Measurements from ENCODE around the gene LALBA.
A peak's percentile ranks its signal among the peaks of the same experiment; 100 is the strongest.
"Not testable (repeated sequence)": the region's sequence is repeated elsewhere in the genome, so short reads cannot be mapped to it uniquely, and the experiment has no call there.

LALBA gene

DNA sequence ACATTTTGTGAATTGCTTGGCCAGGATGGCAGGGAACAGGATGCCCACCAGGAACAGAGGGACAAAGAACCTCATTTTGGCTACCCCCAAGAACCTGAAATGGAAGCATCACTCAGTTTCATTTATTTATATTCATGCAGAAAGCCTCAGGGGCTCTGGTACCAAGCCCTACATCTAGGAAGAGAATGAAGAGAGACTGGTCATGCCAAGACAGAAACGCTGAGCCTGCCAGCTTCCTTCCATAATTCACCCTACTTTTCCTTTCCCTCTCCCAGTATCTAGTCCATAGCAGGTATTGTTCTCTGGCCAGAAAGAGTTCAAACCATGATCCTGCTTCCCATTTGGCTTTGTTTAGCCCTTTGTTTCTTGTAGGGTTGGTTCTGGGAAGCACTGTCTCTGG, at the start of gene LALBA:
LALBA (minus strand) TSS at position 101 of the 400 bp plus-strand sequence; CDS start at position 75, 26 bp downstream.
- DNase-seq, result no peak

DNA sequence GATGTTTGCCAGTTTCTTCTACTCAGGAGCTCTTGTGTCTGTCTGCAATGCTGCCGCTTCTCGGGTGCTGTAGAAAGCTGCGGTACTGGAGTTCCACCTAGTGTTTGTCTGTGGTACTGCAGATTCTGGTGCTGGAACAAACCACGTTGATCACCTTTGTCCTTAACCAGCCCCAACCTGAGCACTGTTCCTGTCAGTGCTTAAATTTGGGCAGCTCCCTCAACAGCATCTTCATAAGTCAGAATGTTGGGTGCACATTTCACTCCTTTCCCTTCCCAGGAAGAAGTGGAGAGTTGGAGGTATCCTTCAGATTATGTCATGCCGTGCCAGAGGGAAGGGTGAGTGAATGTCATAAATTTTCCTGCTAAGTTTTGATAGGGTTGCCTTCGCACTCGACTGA, 48.7 kb upstream of the LALBA start:
- peak; percentile 78 for DNase-seq

DNA sequence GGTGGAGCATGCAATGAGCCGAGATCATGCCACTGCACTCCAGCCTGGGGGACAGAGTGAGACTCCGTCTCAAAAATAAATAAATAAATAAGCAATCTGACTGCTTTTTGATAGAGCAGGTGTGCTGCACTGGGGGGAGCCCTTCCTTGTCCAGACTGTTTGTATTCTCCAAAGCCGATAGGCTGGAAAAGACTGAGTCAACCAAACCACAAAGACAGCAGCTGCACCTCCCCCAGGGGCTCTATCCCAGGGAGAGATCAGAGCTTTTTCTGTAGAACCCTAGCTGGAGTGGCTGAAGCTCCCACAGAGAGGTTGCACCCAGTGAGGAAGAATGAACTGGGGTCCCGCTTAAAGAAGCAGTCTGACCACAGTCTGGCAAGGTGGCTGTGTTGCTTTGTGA, 45.8 kb upstream of the LALBA start:
- no peak for DNase-seq

DNA sequence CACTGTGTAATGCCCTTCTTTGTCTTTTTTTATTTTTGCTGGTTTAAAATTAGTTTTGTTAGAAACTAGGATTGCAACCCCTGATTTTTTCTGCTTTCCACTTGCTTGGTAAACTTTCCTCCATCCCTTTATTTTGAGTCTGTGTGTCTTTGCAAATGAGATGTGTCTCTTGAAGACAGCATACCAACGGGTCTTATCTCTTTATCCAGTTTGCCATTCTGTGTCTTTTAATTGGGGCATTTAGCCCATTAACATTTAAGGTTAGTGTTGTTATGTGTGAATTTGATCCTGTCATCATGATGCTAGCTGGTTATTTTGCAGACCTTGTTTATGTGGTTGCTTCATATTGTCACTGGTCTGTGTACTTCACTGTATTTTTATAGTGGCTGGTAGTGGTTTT, 43.5 kb upstream of the LALBA start:
- DNase-seq, result no peak

DNA sequence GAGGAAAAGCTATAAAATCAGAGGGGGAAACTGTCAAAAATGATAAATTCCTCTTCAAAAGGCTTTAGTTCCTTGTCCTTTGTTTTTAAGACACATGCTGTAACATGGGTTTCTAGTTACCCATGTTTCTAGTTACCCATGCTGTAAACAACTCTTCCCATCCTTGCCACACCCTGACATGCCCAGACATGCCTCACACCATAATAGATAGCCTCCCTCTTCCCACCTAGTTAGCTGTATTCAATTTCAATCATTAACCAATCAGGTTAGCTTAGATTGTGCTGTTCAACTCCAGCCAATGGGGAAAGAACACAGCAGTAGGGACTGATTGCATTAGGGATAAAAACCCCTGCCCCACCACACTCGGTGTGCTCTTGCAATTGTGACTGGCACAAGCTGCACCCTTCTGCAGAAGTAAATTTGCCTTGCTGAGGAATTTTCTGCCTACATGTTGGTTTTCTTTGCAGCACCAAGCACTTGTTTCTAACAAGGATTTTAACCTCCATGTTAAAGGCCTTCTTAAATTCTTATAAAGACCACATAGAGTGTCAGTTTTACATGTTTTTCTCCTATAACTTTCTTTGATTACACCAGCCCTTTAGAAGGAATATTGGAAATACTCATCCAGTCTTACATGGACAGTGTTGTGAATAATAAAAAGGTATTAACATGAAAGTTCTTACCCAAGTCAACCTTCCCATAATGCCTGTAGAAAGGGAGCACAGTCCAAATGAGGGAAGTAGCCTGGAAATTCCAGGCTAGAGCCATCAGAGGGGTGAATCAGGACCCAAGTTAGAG, 32.5 kb upstream of the LALBA start:
- no peak for DNase-seq

DNA sequence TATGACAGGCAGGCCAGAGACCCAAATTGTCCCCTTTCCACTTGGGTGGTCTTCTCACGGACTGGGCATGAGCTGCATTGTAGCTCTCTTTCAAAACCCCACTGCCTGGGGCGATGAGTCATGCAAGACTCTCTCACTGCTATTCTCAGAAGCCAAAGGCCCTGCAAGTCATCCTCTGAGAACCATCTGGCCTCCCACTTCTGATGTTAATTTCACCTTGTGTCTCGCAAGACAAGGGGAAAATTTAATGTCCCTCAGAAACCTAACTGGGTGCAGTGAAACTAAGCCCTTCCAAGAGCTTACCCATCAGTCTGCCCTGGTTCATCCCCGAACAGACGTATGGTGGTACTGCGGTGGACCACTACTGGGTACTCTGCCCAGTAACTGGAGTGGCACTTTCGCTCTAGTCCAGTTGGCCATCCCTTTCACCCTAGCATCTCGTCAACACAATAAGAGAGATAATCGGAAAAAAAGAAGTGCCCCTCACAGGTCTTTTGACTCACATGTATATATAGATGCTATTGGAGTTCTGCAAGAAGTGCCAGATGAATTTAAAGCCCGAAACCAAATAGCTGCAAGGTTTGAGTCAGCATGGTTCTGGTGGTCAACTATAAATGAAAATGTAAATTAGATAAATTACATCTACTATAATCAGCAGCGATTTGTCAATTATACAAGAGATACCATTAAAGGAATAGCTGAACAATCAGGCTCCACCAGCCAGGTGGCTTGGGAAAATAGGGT, 31.3 kb upstream of the LALBA start:
- DNase-seq, result no peak

DNA sequence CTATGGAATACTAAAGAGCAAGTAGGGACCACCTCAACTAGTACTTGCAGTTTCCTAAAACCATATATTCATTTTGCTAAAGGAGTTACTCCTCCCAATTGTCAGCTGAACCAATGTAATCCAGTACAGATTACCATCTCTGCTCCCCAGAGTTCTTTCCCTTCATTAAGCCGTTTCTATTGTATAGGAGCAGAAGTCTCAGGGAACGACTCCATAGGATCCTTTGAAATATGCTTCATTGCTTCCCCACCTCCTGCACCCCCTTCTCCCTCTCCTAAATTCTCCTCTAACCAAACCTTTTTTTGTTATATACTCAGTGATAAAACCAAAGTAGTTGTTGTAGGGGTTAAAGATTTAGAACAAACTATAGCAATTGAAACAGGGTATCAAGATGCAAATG, 30.7 kb upstream of the LALBA start:
- no peak for DNase-seq

DNA sequence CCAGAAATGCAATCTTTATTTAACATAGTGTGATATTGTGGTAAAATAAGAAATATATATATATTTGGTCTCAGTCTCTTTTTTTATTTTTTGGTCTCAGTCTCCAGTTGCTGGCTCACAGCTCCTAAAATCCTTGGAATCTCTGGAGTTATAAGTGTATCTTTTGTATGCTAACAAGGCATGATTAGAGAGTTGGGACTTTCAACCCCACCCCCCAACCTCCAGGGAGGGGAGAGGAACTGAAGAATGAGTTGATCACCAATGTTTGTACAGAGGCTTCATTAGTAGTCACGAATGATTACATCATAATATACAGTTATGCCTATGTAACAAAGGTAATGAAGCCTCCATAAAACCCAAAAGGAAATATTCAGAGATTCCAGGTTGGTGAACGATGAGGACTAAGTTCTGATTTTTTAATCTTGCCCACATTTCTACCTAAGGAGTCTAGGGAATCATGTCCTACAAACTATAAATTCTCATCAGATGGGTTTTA, 22.8 kb upstream of the LALBA start:
- no peak for DNase-seq

DNA sequence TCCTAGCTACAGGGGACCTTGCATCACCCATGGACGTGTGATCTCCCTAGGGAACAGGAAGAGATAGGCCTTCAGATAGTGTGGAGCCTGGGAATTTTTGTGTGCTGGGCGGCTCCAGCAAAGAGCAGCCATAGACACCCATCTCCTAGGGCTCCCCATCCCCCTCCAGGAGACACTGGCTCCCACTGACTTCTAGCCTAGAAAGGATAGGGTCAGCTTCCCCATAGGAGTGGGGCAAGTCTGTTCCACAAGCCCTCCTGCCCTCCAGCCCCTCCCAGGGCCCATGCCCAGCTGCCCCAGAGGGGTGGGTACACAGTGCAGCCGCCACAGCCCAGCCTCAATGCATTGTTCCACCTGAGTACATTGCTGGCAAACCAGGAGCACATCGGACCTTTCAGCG, 16.5 kb upstream of the LALBA start:
- DNase-seq, result no peak

DNA sequence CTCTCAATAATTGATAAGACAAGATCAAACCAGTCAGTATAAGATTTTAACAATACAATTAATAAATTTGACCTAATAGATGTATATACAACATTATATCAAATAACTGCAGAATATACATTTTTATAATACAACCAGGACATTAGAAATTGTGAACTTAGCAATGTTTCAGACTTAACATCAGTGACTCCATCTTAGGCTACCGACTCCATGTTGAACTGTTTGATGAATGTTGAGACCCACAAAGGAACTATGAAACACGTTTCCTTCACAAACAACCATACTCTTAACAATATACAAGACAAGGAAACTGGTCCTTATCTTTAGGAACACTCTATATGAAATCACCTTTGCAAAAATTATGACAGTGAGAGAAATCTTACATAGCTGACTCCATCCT, 13.9 kb upstream of the LALBA start:
- DNase-seq, result no peak

DNA sequence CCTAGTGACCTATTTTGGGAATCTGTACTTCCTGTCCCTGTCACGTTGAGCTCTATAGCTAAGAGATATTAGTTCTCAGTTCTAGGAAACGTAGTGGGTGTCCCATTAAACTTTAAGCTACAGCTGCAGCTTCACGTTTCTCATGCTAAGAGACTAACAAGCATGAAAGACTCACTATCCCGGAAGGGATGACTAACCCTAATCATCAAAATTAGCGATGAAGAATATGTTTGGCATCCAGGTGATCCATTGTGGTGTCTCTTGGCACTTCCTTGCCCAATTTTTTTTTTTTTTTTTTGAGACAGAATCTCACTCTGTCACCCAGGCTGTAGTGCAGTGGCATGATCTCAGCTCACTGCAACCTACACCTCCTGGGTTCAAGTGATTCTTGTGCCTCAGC, 11.0 kb upstream of the LALBA start:
- no peak for DNase-seq

DNA sequence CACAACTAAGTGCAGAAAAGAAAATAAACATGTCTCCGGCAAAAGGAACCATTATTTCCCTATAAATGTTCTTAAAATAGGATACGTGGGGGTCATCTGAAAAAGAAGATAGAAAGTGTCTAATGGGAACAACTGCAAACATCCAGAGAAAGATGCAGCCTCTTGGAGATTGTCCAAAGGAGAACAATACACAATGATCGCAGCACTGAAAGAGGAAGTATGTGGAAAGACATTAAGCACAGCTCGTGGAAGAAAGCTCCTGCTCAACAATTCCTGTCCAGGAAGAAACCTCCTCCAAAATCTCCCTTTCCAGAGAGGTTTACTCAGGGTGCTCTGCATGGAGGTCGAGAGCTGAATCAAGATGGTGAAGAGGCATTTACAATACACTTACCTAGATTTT, 2.5 kb upstream of the LALBA start:
- no peak for DNase-seq

DNA sequence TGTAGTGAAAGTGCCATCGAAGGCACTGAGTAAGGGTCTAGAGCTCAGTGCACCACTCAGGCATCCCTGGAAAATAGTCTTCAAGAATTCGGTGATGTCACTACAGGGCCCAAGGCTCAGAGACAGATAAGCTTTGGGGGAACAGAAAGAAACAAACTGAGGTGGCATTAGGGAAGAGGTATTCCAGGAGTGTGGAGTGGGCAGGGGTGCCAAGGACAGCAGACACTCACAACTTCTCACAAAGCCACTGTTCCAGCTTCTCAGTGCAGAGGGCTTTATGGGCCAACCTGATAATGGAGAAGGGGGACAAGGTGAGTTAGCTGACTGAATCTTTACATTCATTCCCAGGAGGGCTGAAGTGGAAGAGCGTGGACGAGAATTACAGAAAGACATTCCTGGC, 2.1 kb downstream of the LALBA start:
- DNase-seq, result no peak

DNA sequence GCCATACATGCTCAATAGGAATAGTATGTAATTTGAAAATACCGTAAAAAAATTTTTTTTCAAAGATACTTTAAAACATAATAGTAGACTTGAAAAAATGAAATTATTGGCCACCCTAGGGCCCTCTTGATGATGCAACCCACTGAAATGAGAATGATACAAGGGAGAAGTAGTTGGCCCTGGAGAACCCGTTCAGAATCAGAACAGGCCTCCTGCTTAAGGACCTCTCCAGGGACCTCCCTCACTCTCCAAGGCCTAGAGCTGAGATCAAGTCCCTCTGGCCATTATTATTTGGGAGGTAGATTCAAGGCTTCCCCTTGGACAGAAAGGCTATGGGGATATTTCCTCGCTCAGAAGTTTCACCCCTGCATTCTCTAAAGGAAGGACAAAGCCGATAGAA, 11.9 kb downstream of the LALBA start:
- DNase-seq, result no peak

DNA sequence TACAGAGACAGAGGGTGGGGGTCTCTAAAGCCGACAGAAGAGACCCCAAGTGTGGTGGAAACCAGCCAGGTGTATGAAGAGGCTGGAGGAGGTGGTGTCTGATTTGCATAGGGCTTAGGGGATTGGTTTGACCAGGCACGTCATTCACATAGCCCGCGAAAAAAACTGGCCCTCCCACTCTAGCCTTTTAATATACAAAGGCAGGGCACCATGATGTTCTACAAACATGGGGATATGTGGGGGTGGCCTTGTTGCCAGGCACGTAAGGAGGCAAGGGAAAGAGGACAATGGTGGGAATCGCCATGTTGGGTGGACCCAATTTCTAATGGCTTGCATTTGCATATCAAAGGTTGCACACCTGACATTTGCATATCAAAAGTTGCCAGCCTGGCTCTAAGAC, 13.2 kb downstream of the LALBA start:
- DNase-seq, result no peak

DNA sequence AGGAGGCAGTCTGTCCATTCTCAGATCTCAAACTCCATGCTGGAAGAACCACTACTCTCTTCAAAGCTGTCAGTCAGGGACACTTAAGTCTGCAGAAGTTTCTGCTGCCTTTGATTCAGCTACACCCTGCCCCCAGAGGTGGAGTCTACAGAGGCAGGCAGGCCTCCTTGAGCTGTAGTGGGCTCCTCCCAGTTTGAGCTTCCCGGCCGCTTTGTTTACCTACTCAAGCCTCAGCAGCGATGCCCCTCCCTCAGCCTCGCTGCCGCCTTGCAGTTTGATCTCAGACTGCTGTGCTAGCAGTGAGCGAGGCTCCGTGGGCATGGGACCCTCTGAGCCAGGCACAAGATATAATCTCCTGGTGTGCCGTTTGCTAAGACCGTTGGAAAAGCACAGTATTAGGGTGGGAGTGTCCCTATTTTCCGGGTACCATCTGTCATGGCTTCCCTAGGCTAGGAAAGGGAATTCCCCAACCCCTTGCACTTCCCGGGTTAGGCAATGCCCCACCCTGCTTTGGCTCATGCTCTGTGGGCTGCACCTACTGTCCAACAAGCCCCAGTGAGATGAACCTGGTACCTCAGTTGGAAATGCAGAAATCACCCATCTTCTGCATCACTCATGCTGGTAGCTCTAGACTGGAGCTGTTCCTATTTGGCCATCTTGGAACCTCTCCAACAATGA, 16.0 kb downstream of the LALBA start:
- DNase-seq, result not testable (repeated sequence)

DNA sequence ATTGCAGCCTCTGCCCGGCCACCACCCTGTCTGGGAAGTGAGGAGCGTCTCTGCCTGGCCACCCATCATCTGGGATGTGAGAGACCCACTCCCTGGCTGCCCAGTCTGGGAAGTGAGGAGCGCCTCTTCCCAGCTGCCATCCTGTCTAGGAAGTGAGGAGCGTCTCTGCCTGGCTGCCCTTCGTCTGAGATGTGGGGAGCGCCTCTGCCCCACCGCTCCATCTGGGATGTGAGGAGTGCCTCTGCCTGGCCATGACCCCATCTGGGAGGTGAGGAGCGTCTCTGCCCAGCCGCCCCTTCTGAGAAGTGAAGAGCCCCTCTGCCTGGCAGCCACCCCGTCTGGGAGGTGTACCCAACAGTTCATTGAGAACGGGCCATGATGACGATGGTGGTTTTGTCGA, 18.2 kb downstream of the LALBA start:
- not testable (repeated sequence) for DNase-seq

DNA sequence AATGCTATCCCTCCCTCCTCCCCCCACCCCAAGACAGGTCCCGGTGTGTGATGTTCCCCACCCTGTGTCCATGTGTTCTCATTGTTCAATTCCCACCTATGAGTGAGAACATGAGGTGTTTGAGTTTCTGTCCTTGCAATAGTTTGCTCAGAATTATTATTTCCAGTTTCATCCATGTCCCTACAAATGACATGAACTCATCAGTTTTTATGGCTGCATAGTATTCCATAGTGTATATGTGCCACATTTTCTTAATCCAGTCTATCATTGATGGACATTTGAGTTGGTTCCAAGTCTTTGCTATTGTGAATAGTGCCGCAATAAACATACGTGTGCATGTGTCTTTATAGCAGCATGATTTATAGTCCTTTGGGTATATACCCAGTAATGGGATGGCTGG, 22.8 kb downstream of the LALBA start:
- not testable (repeated sequence) for DNase-seq

DNA sequence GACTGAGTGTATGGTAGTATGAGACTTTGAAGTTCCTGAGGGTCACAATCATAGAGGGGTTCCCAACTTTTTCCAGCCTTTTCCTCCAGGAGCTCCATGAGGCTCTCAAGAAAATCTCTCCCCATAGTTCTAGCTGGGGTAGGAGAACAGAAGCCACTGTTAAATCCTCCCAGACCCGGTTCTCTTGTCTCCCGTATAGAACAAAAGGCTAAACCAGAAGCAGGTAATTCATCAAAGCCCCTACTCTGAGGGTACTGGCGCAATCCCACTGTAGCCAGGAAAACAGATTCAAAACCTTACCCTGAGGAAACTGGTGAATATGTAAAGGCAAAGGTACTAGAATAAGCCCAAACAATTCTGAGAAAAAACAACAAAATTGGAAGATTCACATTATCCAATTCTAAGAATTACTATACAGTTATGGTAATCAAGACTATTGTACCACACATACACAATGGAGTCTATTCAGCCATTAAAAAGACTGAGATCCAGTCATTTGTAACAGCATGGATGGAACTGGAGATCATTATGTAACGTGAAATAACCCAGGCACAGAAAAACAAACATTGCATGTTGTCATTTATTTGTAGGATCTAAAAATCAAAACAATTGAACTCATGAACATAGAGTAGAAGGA, 23.9 kb downstream of the LALBA start:
- no peak for DNase-seq

DNA sequence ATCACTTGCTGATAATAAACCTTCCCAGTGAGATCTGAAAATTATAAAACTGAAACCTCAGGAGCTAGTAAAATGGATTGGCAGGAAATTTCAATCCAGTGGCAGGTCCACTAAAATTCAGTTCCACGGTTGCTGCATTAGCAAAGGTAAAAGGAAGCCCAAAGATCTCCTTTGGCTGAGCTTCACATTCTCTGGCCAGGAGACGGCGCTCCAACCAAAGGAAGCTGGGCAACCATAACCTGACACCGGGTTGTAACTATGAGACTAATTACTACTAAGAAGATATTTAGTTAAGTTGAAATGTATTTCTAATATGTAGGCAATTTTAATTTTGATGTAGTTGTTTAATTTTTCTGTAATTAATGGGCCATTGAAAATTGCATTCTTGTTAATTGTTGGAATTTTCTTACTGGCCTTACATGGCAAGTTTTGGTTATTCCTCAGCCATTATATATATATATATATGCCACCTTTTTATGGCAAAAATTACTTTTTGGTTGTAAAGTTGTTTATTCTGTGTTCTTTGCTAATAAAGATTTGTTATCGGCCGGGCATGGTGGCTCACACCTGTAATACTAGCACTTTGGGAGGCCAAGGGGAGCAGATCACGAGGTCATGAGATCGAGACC, 27.4 kb downstream of the LALBA start:
- peak; percentile 44 for DNase-seq

DNA sequence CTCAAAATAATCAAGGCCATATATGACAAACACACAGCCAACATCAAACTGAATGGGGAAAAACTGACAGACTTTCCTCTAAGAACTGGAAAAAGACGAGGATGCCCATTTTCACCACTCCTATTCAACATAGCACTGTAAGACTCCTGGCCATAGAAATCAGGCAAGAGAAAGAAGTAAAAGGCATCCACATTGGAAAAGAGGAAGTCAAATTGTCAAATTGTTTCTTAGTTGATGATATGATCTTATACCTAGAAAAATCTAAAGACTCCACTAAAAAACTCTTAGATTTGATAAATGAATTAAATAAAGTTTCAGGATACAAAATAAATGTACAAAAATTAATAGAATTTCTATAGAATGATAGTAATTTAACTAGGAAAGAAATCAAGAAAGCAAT, 33.2 kb downstream of the LALBA start:
- DNase-seq, result no peak

DNA sequence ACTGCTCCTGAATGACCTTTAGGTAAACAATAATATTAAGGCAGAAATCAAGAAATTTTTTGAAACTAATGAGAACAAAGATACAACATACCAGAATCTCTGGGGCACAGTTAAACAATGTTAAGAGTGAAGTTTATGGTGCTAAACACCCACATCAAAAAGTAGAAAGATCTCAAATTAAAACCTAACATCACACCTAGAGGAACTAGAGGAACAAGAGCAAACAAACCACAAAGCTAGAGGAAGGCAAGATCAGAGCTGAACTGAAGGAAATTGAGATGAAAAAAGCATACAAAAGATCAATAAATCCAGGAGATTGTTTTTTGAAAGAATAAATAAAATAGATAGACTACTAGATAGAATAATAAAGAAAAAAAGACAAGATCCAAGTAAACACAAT, 37.2 kb downstream of the LALBA start:
- DNase-seq, result no peak

All from activated CD4-positive, alpha-beta T cell treated with anti-CD3 and anti-CD28 coated beads, Interleukin-2, amount 50 U/mL, for 16 hours (primary cell).